Endothelial cell of umbilical vein (primary cell): ENCODE data around the gene VWA5A. TPM values are rescaled to one million over a fixed set of nuclear protein-coding genes. Genes with fewer than 3 reads are reported as not detected.

ENCODE experiments used
- BruUV-seq: library from RNA; stranded (reverse); fragments of 400-500 nt; replicated peaks from 2 replicates; lab custom pipeline; 2021; lab: Mats Ljungman, UMichigan
- CTCF ChIA-PET: fragments of 300-600, 350-600 bp; sonication (Branson Sonifier 250); formaldehyde crosslinking; loops from one replicate; lab custom pipeline; 2021; ENCODE audit warnings: antibody characterized with exemption, inconsistent platforms; lab: Charles Lee
- POLR2A ChIA-PET: fragments of 300-600, 350-600 bp; sonication (Branson Sonifier 250); formaldehyde crosslinking; loops from one replicate; lab custom pipeline; 2021; ENCODE audit warnings: antibody characterized with exemption, inconsistent platforms; lab: Charles Lee
- DNase-seq: peaks from one replicate; pipeline ENCODE4 v3.0.0-alpha.2; 2011; ENCODE audit warnings: low read depth, low spot score
- FAIRE-seq: peaks from 2 replicates; lab custom pipeline; 2011; peaks lifted over from hg19 to GRCh38; lab: Jason Lieb, UNC
- H2AFZ ChIP-seq: 2 replicates; pipeline ENCODE4 v1.6.0; 2012; ENCODE audit warnings: low read depth, low read length, control low read depth, inconsistent platforms
- H3K27ac ChIP-seq: 2 replicates; pipeline ENCODE4 v1.5.1; 2011; ENCODE audit warnings: low read depth, mild to moderate bottlenecking, control low read depth, low read length, moderate library complexity; ENCODE audit not compliant: insufficient read depth
- H3K27me3 ChIP-seq, 2 experiments: 2 replicates each; pipeline versions ENCODE4 v1.6.0 to v1.6.1; 2011; ENCODE audit warnings: low read length in 2 of 2, mixed read lengths in 1 of 2; ENCODE audit not compliant: control insufficient read depth in 2 of 2, insufficient read depth in 2 of 2
- H3K36me3 ChIP-seq, 2 experiments: 2 replicates in 1 of 2; 3 replicates in 1 of 2; pipeline ENCODE4 v1.5.1; 2011; ENCODE audit warnings: low read length in 2 of 2, mild to moderate bottlenecking in 1 of 2, moderate library complexity in 1 of 2; ENCODE audit not compliant: control insufficient read depth in 2 of 2, insufficient read depth in 2 of 2; ENCODE audit errors: extremely low read depth in 1 of 2
- H3K4me1 ChIP-seq: 3 replicates; pipeline ENCODE4 v1.5.1; 2011; ENCODE audit warnings: mild to moderate bottlenecking, low read length; ENCODE audit not compliant: control insufficient read depth, insufficient read depth; ENCODE audit errors: extremely low read depth
- H3K4me2 ChIP-seq: 2 replicates; pipeline ENCODE4 v1.6.1; 2011; ENCODE audit warnings: low read length, control low read depth, mixed read lengths; ENCODE audit not compliant: insufficient read depth
- H3K4me3 ChIP-seq, 3 experiments: fragments of 200-600 bp in 1 of 3; sonication (generic), shearing (Covaris generic) in 1 of 3; replicated peaks in 1 of 3; 2 replicates each; pipeline ENCODE4 v1.5.1; 2011 to 2016; ENCODE audit warnings: control low read depth in 3 of 3, low read length in 3 of 3, mild to moderate bottlenecking in 2 of 3, inconsistent platforms in 1 of 3, low read depth in 1 of 3, moderate library complexity in 1 of 3; ENCODE audit not compliant: insufficient read depth in 1 of 3
- H3K79me2 ChIP-seq: 2 replicates; pipeline ENCODE4 v1.6.0; 2012; ENCODE audit warnings: low read length, inconsistent platforms; ENCODE audit not compliant: control insufficient read depth, insufficient read depth
- H3K9ac ChIP-seq: replicated peaks from 2 replicates; pipeline ENCODE3; 2011; ENCODE audit warnings: low read length, control low read depth; ENCODE audit not compliant: insufficient read depth; ENCODE audit errors: extremely low read depth
- H3K9me1 ChIP-seq: replicated peaks from 3 replicates; pipeline ENCODE4 v1.6.0; 2011; ENCODE audit warnings: mild to moderate bottlenecking, low read length; ENCODE audit not compliant: control insufficient read depth, insufficient read depth; ENCODE audit errors: extremely low read depth
- H3K9me3 ChIP-seq: replicated peaks from 2 replicates; pipeline ENCODE4 v1.5.1; 2012; ENCODE audit warnings: low read length, inconsistent platforms; ENCODE audit not compliant: control insufficient read depth, insufficient read depth
- H4K20me1 ChIP-seq: replicated peaks from 2 replicates; pipeline ENCODE3; 2011; ENCODE audit warnings: mild to moderate bottlenecking, low read length; ENCODE audit not compliant: control insufficient read depth, insufficient read depth; ENCODE audit errors: extremely low read depth
- CTCF ChIP-seq, 2 donors: IDR thresholded peaks; 1 replicate in 1 of 2; 2 replicates in 1 of 2; pipeline ENCODE4 v1.5.1; 2011; ENCODE audit warnings: low read length in 2 of 2, mild to moderate bottlenecking in 2 of 2, moderate library complexity in 2 of 2, control low read depth in 1 of 2, inconsistent platforms in 1 of 2, low read depth in 1 of 2; ENCODE audit not compliant: insufficient read depth in 1 of 2; ENCODE audit errors: extremely low read depth in 1 of 2
- EZH2 ChIP-seq: IDR thresholded peaks from 2 replicates; pipeline ENCODE4 v1.6.1; 2012; ENCODE audit warnings: borderline replicate concordance, low read depth, mild to moderate bottlenecking, moderate library complexity, low read length, inconsistent platforms; ENCODE audit not compliant: severe bottlenecking
- FOS ChIP-seq: IDR thresholded peaks from 2 replicates; pipeline ENCODE4 v1.6.1; 2011; ENCODE audit warnings: mild to moderate bottlenecking, low read length, moderate library complexity, borderline replicate concordance; ENCODE audit not compliant: insufficient read depth
- GATA2 ChIP-seq: IDR thresholded peaks from 2 replicates; pipeline ENCODE4 v1.7.0; 2011; ENCODE audit warnings: low read depth, mild to moderate bottlenecking, moderate library complexity, mixed read lengths, low read length; ENCODE audit not compliant: insufficient read length, insufficient read depth
- JUN ChIP-seq: IDR thresholded peaks from 2 replicates; pipeline ENCODE4 v1.6.1; 2011; ENCODE audit warnings: borderline replicate concordance, low read depth; ENCODE audit not compliant: insufficient read length, insufficient read depth
- MAX ChIP-seq: IDR thresholded peaks from 2 replicates; pipeline ENCODE4 v1.6.1; 2011; ENCODE audit not compliant: insufficient read depth, insufficient read length
- MYC ChIP-seq: IDR thresholded peaks from one replicate; pipeline ENCODE4 v1.6.1; 2011; ENCODE audit warnings: mild to moderate bottlenecking, low read depth, low read length
- POLR2A ChIP-seq: IDR thresholded peaks from 2 replicates; pipeline ENCODE4 v1.6.1; 2012; ENCODE audit warnings: low read depth, mild to moderate bottlenecking, control low read depth, low read length
- POLR2AphosphoS5 ChIP-seq: IDR thresholded peaks from 2 replicates; pipeline ENCODE4 v1.6.1; 2012; ENCODE audit warnings: low read depth, mild to moderate bottlenecking, control low read depth, low read length, moderate library complexity; ENCODE audit not compliant: insufficient read depth
- dilution Hi-C: fragments of 300-500 bp; cut with MboI; formaldehyde crosslinking; loops from one replicate; pipeline ENCODE4 v1.15.0; 2019; ENCODE audit warnings: low sequenced_read_pairs; ENCODE audit not compliant: extremely low pct_ligation_motif_present
- intact Hi-C: fragments of 100-400 bp; cut with micrococcal nuclease; formaldehyde crosslinking; loops from one replicate; pipeline ENCODE4 v1.10.0; 2022
- polyA plus RNA-seq, 4 experiments: library from polyadenylated mRNA; depleted of rRNA in 3 of 4; stranded (reverse) in 3 of 4; unstranded in 1 of 4; fragments of >200 nt; gene quantifications; 2 replicates each; pipeline versions ENCODE4 v1.2.1 to v1.2.3, GENCODE V29; 2011 to 2012; ENCODE audit warnings: missing spikeins in 1 of 4
- total RNA-seq: library from RNA; stranded (reverse); gene quantifications from 2 replicates; pipeline ENCODE4 v1.2.3, GENCODE V29; 2021

VWA5A gene
- total and polyA plus RNA-seq, 2 donors (not counting 3 experiments of a cell fraction or from before 2014, with no cell fraction given): 9.1 to 14.3 TPM

- no peak for DNase-seq
- H3K27me3 ChIP-seq: peaks cover 7 to 14% of the 10 kb centered on the region in 2 experiments
- H3K4me2 ChIP-seq: no peak overlapping the region
- FAIRE-seq: no peak
- no peaks in the 10 kb centered on the region for H3K36me3 ChIP-seq
- H2AFZ ChIP-seq: no peak overlapping the region
- ChIA-PET POLR2A (no interaction called here), CTCF (interaction anchor here (1.3 to 2.0 kb wide), 3 partner anchors 10 to 250 kb away, joined by 3 to 21 read pairs (median 4); no protein-coding TSS in a partner anchor)
- BruUV-seq: no TSS peak
- no peaks in the 10 kb centered on the region for H3K79me2 ChIP-seq
- H3K9me1 ChIP-seq: no peaks in the 10 kb centered on the region
- intact Hi-C loops: no loop called here
- no peaks in the 10 kb centered on the region for H3K9me3 ChIP-seq
- dilution Hi-C loops: no loop called here
- H3K4me1 ChIP-seq: peaks cover under 1% of the 10 kb centered on the region
- H3K4me3 ChIP-seq: no peak overlapping the region
- H3K27ac ChIP-seq: no peak overlapping the region
- H3K9ac ChIP-seq: no peak overlapping the region
- H4K20me1 ChIP-seq: no peaks in the 10 kb centered on the region
- TF ChIP-seq JUN (no peak), POLR2A (no peak), MYC (no peak), FOS (no peak), CTCF (IDR thresholded peaks at IDR 0.05; ENCODE audit: extremely low read depth in 1 of 2, insufficient read depth in 1 of 2, low read depth in 1 of 2, low read length in 2 of 2) (no peak)
Measured at GRCh38 chr11:124081483-124081882, 33.8 kb upstream of the VWA5A start.

GRCh38 chr11:124082371-124082770 is 32.9 kb upstream of the VWA5A start:
- FAIRE-seq (no peak), DNase-seq (no peak)
- intact Hi-C loops: no loop called here
- CTCF ChIA-PET: interaction anchor here (0.6 to 2.0 kb wide), 5 partner anchors 11 to 249 kb away, joined by 3 to 21 read pairs (median 4); no protein-coding TSS in a partner anchor
- BruUV-seq: no TSS peak
- POLR2A ChIA-PET: no interaction called here
- H3K36me3 ChIP-seq: no peaks in the 10 kb centered on the region
- H3K27ac ChIP-seq: no peak overlapping the region
- H3K4me3 ChIP-seq: no peak overlapping the region
- H4K20me1 ChIP-seq: no peaks in the 10 kb centered on the region
- dilution Hi-C loops: no loop called here
- TF ChIP-seq JUN (no peak), CTCF (IDR thresholded peaks at IDR 0.05; ENCODE audit: extremely low read depth in 1 of 2, insufficient read depth in 1 of 2, low read depth in 1 of 2, low read length in 2 of 2) (no peak), MAX (no peak), FOS (no peak), GATA2 (no peak), MYC (no peak), POLR2AphosphoS5 (no peak), POLR2A (no peak), EZH2 (no peak)
- H3K79me2 ChIP-seq: no peaks in the 10 kb centered on the region
- no peaks in the 10 kb centered on the region for H3K4me1 ChIP-seq
- H3K4me2 ChIP-seq: no peak overlapping the region
- H3K9ac ChIP-seq: no peak overlapping the region
- no peaks in the 10 kb centered on the region for H3K9me1 ChIP-seq
- peaks cover 6 to 14% of the 10 kb centered on the region in 2 experiments for H3K27me3 ChIP-seq
- no peak overlapping the region for H2AFZ ChIP-seq
- no peaks in the 10 kb centered on the region for H3K9me3 ChIP-seq
